ENCODE data around the gene DKK2.

Gene DKK2

DNA sequence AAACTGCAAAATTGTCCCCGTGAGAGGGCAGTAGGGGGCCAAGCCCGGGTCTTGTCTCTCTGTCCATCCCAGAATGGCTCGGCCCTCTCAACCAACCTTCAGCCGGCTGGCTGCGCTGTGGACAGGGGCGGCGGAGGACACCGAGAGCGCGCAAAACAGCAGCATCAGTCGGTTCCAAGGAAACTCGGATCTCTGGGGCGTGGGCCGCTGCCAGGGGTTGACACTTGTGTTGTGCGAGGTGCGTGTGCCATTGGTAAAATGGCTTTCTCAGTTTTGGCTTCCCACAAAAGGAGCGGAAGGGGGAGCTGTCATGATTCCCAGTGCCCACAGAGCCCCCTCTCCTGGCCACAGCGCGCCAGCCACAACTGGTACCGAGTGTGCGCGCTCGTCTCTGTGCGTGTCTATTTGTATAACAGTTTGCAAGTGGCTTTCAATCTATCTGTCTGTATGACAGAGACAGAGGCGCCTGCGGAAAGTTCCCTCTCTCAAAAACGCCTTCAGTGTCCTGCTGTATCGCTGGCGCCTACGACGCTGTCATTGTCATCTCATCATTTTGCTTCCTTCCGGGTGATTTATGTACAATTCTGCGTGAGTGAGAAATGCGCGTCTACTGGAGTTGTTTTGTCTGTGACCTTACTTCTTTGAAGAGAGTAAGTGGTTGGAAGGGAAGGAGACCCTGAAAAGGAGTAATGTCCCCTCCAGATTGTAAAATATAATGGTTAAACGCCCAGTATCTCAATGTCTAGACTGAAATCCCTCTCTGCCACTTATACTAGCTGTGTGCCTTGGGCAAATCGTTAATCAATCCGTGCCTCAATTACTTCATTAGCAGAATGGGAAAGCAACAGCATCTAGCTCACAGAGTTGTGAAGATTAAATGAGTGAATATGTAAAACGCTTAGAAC is 1.8 kb downstream of the DKK2 start:
- Histone ChIP-seq H2AFZ (ENCODE audit: low read depth, low read length) (no peak overlapping the region), H3K36me3 (replicated peaks; ENCODE audit: low read depth, low read length) (no peaks in the 10 kb centered on the region), H3K27me3 (ENCODE audit: low read depth, low read length) (no peaks in the 10 kb centered on the region), H3K4me2 (ENCODE audit: low read length) (no peak overlapping the region), H3K4me3 (ENCODE audit: low read length) (no peak overlapping the region), H3K4me1 (ENCODE audit: low read length) (no peaks in the 10 kb centered on the region), H3K9ac (ENCODE audit: low read length) (no peak overlapping the region), H4K20me1 (ENCODE audit: insufficient read depth, low read length) (no peaks in the 10 kb centered on the region), H3K9me3 (ENCODE audit: insufficient read depth, low read length) (0 out of 2 replicates have a peak, but pooled peaks cover 6% of the 10 kb centered on the region), H3K27ac (ENCODE audit: low read length) (no peak overlapping the region), H3K79me2 (ENCODE audit: low read length) (no peaks in the 10 kb centered on the region)
- TF ChIP-seq EZH2phosphoT487 (IDR thresholded peaks at IDR 0.05; ENCODE audit: low read depth), result no peak
- TF ChIP-seq, protein P1, sequence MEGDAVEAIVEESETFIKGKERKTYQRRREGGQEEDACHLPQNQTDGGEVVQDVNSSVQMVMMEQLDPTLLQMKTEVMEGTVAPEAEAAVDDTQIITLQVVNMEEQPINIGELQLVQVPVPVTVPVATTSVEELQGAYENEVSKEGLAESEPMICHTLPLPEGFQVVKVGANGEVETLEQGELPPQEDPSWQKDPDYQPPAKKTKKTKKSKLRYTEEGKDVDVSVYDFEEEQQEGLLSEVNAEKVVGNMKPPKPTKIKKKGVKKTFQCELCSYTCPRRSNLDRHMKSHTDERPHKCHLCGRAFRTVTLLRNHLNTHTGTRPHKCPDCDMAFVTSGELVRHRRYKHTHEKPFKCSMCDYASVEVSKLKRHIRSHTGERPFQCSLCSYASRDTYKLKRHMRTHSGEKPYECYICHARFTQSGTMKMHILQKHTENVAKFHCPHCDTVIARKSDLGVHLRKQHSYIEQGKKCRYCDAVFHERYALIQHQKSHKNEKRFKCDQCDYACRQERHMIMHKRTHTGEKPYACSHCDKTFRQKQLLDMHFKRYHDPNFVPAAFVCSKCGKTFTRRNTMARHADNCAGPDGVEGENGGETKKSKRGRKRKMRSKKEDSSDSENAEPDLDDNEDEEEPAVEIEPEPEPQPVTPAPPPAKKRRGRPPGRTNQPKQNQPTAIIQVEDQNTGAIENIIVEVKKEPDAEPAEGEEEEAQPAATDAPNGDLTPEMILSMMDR (IDR thresholded peaks at IDR 0.05; ENCODE audit: low read depth, low read length), result no peak

DNA sequence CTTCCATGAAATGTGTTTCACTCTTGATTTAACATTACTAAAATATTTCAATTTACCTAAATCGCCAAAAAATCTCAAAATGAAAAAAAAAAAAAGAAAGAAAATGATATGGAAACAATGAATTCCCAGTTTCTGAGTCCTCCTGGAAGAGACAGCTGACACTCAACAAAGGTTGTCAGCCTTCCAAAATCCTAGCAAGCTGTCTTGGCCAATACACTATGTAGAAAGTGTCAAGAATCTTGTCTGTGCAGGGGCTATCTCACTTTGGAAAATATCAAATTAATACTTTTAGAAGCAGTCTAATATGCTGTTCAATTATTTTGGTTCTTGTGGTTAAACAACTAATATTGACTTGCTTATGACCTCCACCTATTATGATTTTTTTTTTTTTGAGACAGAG is 8.7 kb downstream of the DKK2 start:
- no peak overlapping the region for H3K27ac ChIP-seq (ENCODE audit: low read length)
- no peaks in the 10 kb centered on the region for H3K4me1 ChIP-seq (ENCODE audit: low read length)
- no peak overlapping the region for H3K9ac ChIP-seq (ENCODE audit: low read length)
- no peak overlapping the region for H3K4me3 ChIP-seq (ENCODE audit: low read length)
- no peak overlapping the region for H2AFZ ChIP-seq (ENCODE audit: low read depth, low read length)
- H4K20me1 ChIP-seq (ENCODE audit: insufficient read depth, low read length), result no peaks in the 10 kb centered on the region
- H3K4me2 ChIP-seq (ENCODE audit: low read length), result no peak overlapping the region
- H3K36me3 ChIP-seq (replicated peaks; ENCODE audit: low read depth, low read length), result no peaks in the 10 kb centered on the region
- H3K27me3 ChIP-seq (ENCODE audit: low read depth, low read length), result no peaks in the 10 kb centered on the region
- 0 out of 2 replicates have a peak, but pooled peaks cover 3% of the 10 kb centered on the region for H3K9me3 ChIP-seq (ENCODE audit: insufficient read depth, low read length)
- H3K79me2 ChIP-seq (ENCODE audit: low read length), result no peaks in the 10 kb centered on the region
- TF ChIP-seq, protein P1 (IDR thresholded peaks at IDR 0.05; ENCODE audit: low read depth, low read length), result no peak
- no peak for TF ChIP-seq EZH2phosphoT487 (IDR thresholded peaks at IDR 0.05; ENCODE audit: low read depth)

DNA sequence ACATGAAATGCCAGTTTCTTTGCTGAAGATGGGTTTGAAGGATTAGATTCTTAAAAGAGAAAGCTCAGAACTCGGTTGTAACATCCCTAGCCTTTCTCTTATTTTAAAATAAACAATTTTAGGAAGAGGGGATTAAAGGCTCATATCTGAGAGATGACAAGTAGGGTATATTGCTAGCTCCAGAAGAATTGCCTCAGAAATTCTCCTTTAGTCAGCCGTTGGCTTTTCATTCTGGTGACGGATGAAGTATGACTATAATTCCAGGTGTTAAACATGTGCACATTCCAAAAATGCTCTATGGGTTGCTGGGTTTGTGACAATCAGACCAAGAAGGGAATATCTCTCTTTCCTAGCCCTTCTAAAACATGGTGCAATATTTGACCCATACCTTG is 17.8 kb downstream of the DKK2 start:
- no peak overlapping the region for H3K4me2 ChIP-seq (ENCODE audit: low read length)
- TF ChIP-seq EZH2phosphoT487 (IDR thresholded peaks at IDR 0.05; ENCODE audit: low read depth), result no peak
- TF ChIP-seq, protein P1 (IDR thresholded peaks at IDR 0.05; ENCODE audit: low read depth, low read length), result no peak
- no peaks in the 10 kb centered on the region for H4K20me1 ChIP-seq (ENCODE audit: insufficient read depth, low read length)
- no peak overlapping the region for H3K9ac ChIP-seq (ENCODE audit: low read length)
- H3K4me3 ChIP-seq (ENCODE audit: low read length), result no peak overlapping the region
- H3K79me2 ChIP-seq (ENCODE audit: low read length), result no peaks in the 10 kb centered on the region
- H3K36me3 ChIP-seq (replicated peaks; ENCODE audit: low read depth, low read length), result no peaks in the 10 kb centered on the region
- H2AFZ ChIP-seq (ENCODE audit: low read depth, low read length), result no peak overlapping the region
- no peaks in the 10 kb centered on the region for H3K4me1 ChIP-seq (ENCODE audit: low read length)
- H3K27me3 ChIP-seq (ENCODE audit: low read depth, low read length), result no peaks in the 10 kb centered on the region
- H3K9me3 ChIP-seq (ENCODE audit: insufficient read depth, low read length), result no peaks in the 10 kb centered on the region
- H3K27ac ChIP-seq (ENCODE audit: low read length), result no peak overlapping the region

DNA sequence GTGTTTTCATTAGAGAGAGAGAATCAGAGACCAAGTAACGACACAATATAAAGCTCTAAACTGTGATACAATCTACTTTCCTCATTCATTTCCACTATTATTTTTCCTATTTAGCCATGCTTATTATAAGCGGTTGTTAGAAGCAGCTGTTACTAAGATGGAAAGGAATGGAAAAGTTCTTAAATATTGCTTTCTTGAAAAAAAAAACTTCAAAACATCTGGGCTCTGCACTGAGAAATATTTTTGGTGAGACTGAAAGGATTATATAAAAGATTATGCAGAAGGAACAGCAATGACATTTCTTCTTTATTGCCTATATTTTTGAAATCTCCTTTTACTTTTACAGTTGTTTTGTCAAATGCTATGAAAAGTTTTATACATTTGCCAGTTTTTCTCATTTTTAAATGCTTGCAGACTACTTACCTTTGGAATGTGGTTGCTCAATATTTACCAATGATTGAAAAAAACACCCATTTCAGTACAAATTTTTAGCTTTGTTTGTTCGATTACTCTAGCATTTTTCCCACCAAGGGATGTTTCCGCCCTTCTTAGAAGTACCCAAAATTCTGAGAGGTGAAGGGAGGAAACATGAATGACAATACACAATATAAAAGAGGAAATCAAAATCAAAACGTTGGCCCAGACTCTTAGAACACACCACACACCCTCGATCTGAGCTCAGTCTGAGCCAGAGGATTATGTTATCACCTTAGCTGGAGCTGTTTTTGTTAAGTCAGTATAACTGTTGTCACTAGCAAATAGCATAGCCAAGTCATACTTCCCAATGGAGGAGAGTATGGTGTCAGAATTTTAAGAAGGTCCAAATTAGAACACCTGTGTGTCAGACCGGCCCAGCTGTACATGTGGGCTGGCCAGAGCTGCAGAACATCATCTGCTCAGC is 18.4 kb downstream of the DKK2 start:
- no peaks in the 10 kb centered on the region for H3K79me2 ChIP-seq (ENCODE audit: low read length)
- H3K27me3 ChIP-seq (ENCODE audit: low read depth, low read length), result no peaks in the 10 kb centered on the region
- H3K4me2 ChIP-seq (ENCODE audit: low read length), result no peak overlapping the region
- no peaks in the 10 kb centered on the region for H4K20me1 ChIP-seq (ENCODE audit: insufficient read depth, low read length)
- no peaks in the 10 kb centered on the region for H3K4me1 ChIP-seq (ENCODE audit: low read length)
- H3K36me3 ChIP-seq (replicated peaks; ENCODE audit: low read depth, low read length), result no peaks in the 10 kb centered on the region
- no peaks in the 10 kb centered on the region for H3K9me3 ChIP-seq (ENCODE audit: insufficient read depth, low read length)
- H3K27ac ChIP-seq (ENCODE audit: low read length), result no peak overlapping the region
- no peak overlapping the region for H3K9ac ChIP-seq (ENCODE audit: low read length)
- no peak overlapping the region for H2AFZ ChIP-seq (ENCODE audit: low read depth, low read length)
- TF ChIP-seq, protein P1 (IDR thresholded peaks at IDR 0.05; ENCODE audit: low read depth, low read length), result no peak
- no peak for TF ChIP-seq EZH2phosphoT487 (IDR thresholded peaks at IDR 0.05; ENCODE audit: low read depth)
- no peak overlapping the region for H3K4me3 ChIP-seq (ENCODE audit: low read length)

Data from OCI-LY3 (cell line).